Thyroid gland (tissue), 4 donors: ENCODE data around the gene GRIN2A.

Experiments
- CTCF ChIP-seq, 6 experiments: fragments of 200-600 bp in 3 of 6; fragments of 450-650 bp in 3 of 6; sonication (generic) in 3 of 6; IDR thresholded peaks; one replicate each; pipeline ENCODE4 v1.5.1; 2016 to 2019; ENCODE audit warnings: antibody characterized with exemption in 6 of 6, mild to moderate bottlenecking in 2 of 6, inconsistent platforms in 1 of 6, moderate library complexity in 1 of 6
- POLR2A ChIP-seq, 2 donors: fragments of 450-650 bp; IDR thresholded peaks; one replicate each; pipeline ENCODE4 v1.6.1; 2017; ENCODE audit warnings: antibody characterized with exemption in 2 of 2, mild to moderate bottlenecking in 2 of 2, moderate library complexity in 1 of 2

DNA sequence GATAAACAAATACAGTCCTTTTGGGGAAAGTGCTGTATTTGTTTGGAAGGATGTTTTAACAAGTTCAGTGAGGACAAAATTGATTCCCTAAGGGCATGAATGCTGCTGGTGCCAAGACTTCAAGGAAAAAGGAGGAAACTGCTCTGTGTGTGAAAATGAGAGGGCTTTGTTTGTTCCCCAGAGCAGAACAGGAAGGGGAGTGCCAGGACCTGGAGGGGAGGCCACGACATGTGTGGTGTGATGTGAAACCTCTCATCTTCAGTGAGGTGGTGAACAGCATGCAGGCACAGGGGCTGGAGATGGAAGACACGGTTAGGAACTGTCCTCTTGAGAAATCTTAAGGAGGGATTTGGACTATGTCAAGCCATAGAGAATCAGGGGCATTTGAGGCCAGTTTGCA is 46.6 kb upstream of the GRIN2A start:
- TF ChIP-seq CTCF (IDR thresholded peaks at IDR 0.05) (no peak), POLR2A (IDR thresholded peaks at IDR 0.05) (no peak)
